Ishikawa (cell line): ENCODE measurements around the gene ADAMTSL1.

Experiments used
- CEBPB ChIP-seq: IDR thresholded peaks from 2 replicates; pipeline ENCODE4 v1.6.1; 2012
- CREB1 ChIP-seq: IDR thresholded peaks from 2 replicates; pipeline ENCODE4 v1.6.1; 2012; ENCODE audit warnings: low read depth
- EGR1 ChIP-seq: IDR thresholded peaks from 2 replicates; pipeline ENCODE4 v1.6.1; 2012
- EP300 ChIP-seq: IDR thresholded peaks from 2 replicates; pipeline ENCODE4 v1.6.1; 2012; ENCODE audit warnings: borderline replicate concordance
- FOXM1 ChIP-seq: IDR thresholded peaks from 2 replicates; pipeline ENCODE4 v1.6.1; 2012; ENCODE audit warnings: low read depth, borderline replicate concordance
- MAX ChIP-seq: IDR thresholded peaks from 2 replicates; pipeline ENCODE4 v1.6.1; 2012
- NFIC ChIP-seq: IDR thresholded peaks from 2 replicates; pipeline ENCODE4 v1.6.1; 2012
- RAD21 ChIP-seq: IDR thresholded peaks from 2 replicates; pipeline ENCODE4 v1.6.1; 2012; ENCODE audit warnings: low read depth
- REST ChIP-seq: IDR thresholded peaks from 2 replicates; pipeline ENCODE4 v1.6.1; 2012; ENCODE audit warnings: low read depth, mild to moderate bottlenecking
- TAF1 ChIP-seq: IDR thresholded peaks from 2 replicates; pipeline ENCODE4 v1.6.1; 2012; ENCODE audit warnings: low read depth, mild to moderate bottlenecking
- TCF12 ChIP-seq: IDR thresholded peaks from 2 replicates; pipeline ENCODE4 v1.6.1; 2012; ENCODE audit warnings: low read depth
- TEAD4 ChIP-seq: IDR thresholded peaks from 2 replicates; pipeline ENCODE4 v1.6.1; 2012
- USF1 ChIP-seq: IDR thresholded peaks from 2 replicates; pipeline ENCODE4 v1.6.1; 2012
- YY1 ChIP-seq: IDR thresholded peaks from 2 replicates; pipeline ENCODE4 v1.6.1; 2012; ENCODE audit warnings: low read depth
- ZBTB7A ChIP-seq: IDR thresholded peaks from 2 replicates; pipeline ENCODE4 v1.6.1; 2012; ENCODE audit warnings: low read depth

The ADAMTSL1 gene

GRCh38 chr9:18911714-18912342 lies 437.9 kb downstream of the ADAMTSL1 start:
- TF ChIP-seq REST (no peak), TCF12 (no peak), YY1 (no peak)

- TF ChIP-seq USF1 (no peak), EP300 (no peak), TAF1 (no peak)
These were observed 446.5 kb downstream of the ADAMTSL1 start for GRCh38 chr9:18920141-18921084.

GRCh38 chr9:18921366-18922075 lies 447.6 kb downstream of the ADAMTSL1 start:
- TF ChIP-seq TEAD4 (no peak), MAX (no peak), CREB1 (no peak), REST (no peak), ZBTB7A (no peak)

GRCh38 chr9:18922161-18922885 lies 448.4 kb downstream of the ADAMTSL1 start:
- no peak for TF ChIP-seq EGR1
- no peak for TF ChIP-seq EP300
- no peak for TF ChIP-seq REST
- no peak for TF ChIP-seq CEBPB
- no peak for TF ChIP-seq TEAD4
- no peak for TF ChIP-seq TCF12
- TF ChIP-seq YY1 = no peak
- TF ChIP-seq FOXM1 = no peak
- no peak for TF ChIP-seq CREB1
- TF ChIP-seq TAF1 = no peak
- TF ChIP-seq MAX = no peak
- no peak for TF ChIP-seq ZBTB7A
- TF ChIP-seq RAD21 = no peak
- no peak for TF ChIP-seq USF1
- TF ChIP-seq NFIC = no peak
